Uterus (tissue), 4 donors: ENCODE data around the gene ARHGAP10. TPM values are rescaled to one million over a fixed set of nuclear protein-coding genes. Genes with fewer than 3 reads are reported as not detected.
"Not testable (repeated sequence)": the region's sequence is repeated elsewhere in the genome, so short reads cannot be mapped to it uniquely, and the experiment has no call there.

Experiments used
- DNase-seq, 2 donors: peaks; one replicate each; pipeline ENCODE4 v3.0.0-alpha.2; 2019 to 2020
- H3K27ac ChIP-seq, 2 donors: fragments of 200-600 bp; sonication (generic); 1 replicate in 1 of 2; 2 replicates in 1 of 2; pipeline ENCODE4 v1.5.1; 2016 to 2018
- H3K27me3 ChIP-seq, 2 donors: fragments of 200-600 bp; sonication (generic); one replicate each; pipeline ENCODE4 v1.5.1; 2018 to 2019; ENCODE audit warnings: control low read depth in 1 of 2
- H3K36me3 ChIP-seq, 2 donors: fragments of 200-600 bp; sonication (generic); one replicate each; pipeline ENCODE4 v1.5.1; 2019; ENCODE audit warnings: control low read depth in 1 of 2
- H3K4me1 ChIP-seq, 2 donors: fragments of 200-600 bp; sonication (generic); one replicate each; pipeline ENCODE4 v1.5.1; 2018 to 2019; ENCODE audit warnings: control low read depth in 1 of 2
- H3K4me3 ChIP-seq, 2 donors: fragments of 200-600 bp; sonication (generic); 1 replicate in 1 of 2; 2 replicates in 1 of 2; pipeline ENCODE4 v1.5.1; 2018 to 2019; ENCODE audit warnings: mild to moderate bottlenecking in 1 of 2
- H3K9me3 ChIP-seq, 2 donors: fragments of 200-600 bp; sonication (generic); one replicate each; pipeline ENCODE4 v1.5.1; 2019; ENCODE audit warnings: control low read depth in 1 of 2
- POLR2A ChIP-seq, 2 donors: fragments of 450-650 bp; IDR thresholded peaks; one replicate each; pipeline ENCODE4 v1.6.1; 2016; ENCODE audit warnings: antibody characterized with exemption in 2 of 2, mild to moderate bottlenecking in 1 of 2, moderate library complexity in 1 of 2
- intact Hi-C: fragments of 100-400 bp; cut with DNase I; formaldehyde crosslinking; loops from one replicate; pipeline ENCODE4 v1.15.1; 2023; ENCODE audit warnings: low total_unique reads
- total RNA-seq, 4 donors: library from RNA; depleted of rRNA in 3 of 4; stranded (reverse); fragments of >200 nt in 3 of 4; gene quantifications; one replicate each; pipeline versions ENCODE4 v1.1.0 to v1.2.4, GENCODE V29; 2014 to 2023
- TF ChIP-seq, protein P1 (sequence below), 4 experiments: fragments of 200-600 bp in 2 of 4; fragments of 450-650 bp in 2 of 4; sonication (generic) in 2 of 4; IDR thresholded peaks; one replicate each; pipeline ENCODE4 v1.5.1; 2016 to 2019; ENCODE audit warnings: antibody characterized with exemption in 4 of 4, mild to moderate bottlenecking in 2 of 4, moderate library complexity in 1 of 4
- donor health status: DM: yes; HTN: yes; CAD: no.

Gene ARHGAP10
- total RNA-seq, 4 donors from 2014 or later: 25.1 to 94.4 (median 54.4) TPM

DNA sequence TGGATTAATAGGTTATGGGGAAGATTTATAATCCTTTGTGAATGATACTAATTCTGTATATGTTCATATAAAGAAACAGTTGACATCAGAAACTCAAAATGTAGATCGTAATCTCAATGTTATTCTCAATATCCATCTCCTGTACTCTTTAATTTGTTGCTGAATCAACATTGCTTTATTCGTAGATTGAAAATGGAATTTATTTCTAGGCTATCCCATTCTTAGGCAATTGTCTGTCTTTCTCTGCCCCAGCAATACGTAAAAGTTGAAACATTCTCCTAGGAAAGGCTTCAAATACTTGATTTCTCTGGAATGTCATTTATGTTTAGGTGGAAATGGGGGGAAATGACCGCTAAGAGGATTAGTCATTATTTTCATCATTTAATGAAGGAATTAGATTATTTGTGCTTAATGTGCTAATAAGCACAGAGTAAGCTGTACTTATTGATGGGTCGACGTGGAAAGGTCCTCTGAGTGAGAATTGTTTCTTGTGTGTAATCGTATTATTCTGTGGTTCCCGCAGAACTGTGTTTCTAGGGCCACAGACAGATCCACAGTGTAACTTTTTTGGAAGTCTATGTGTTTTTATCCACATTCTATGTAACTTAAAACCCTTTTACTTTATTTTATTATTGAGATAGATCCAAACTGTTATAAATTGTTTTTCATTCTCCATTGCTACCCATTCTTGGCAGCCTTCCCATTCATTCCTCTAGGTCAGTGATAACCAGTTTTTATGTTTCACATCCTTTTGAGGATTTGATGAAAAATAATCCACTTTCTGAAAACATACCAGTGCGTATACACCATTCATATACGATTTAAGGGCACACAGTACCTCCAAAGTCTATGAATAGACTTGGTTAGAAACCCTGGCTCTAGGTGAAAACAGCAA lies 262.9 kb downstream of the ARHGAP10 start:
- Histone ChIP-seq H3K9me3 (no peaks in the 10 kb centered on the region), H3K4me1 (no peaks in the 10 kb centered on the region), H3K36me3 (no peaks in the 10 kb centered on the region), H3K27ac (no peak overlapping the region), H3K27me3 (no peaks in the 10 kb centered on the region), H3K4me3 (no peak overlapping the region)
- TF ChIP-seq POLR2A (IDR thresholded peaks at IDR 0.05): no peak
- TF ChIP-seq, protein P1, sequence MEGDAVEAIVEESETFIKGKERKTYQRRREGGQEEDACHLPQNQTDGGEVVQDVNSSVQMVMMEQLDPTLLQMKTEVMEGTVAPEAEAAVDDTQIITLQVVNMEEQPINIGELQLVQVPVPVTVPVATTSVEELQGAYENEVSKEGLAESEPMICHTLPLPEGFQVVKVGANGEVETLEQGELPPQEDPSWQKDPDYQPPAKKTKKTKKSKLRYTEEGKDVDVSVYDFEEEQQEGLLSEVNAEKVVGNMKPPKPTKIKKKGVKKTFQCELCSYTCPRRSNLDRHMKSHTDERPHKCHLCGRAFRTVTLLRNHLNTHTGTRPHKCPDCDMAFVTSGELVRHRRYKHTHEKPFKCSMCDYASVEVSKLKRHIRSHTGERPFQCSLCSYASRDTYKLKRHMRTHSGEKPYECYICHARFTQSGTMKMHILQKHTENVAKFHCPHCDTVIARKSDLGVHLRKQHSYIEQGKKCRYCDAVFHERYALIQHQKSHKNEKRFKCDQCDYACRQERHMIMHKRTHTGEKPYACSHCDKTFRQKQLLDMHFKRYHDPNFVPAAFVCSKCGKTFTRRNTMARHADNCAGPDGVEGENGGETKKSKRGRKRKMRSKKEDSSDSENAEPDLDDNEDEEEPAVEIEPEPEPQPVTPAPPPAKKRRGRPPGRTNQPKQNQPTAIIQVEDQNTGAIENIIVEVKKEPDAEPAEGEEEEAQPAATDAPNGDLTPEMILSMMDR (IDR thresholded peaks at IDR 0.05): no peak
- intact Hi-C loops: no loop called here
- no peak for DNase-seq

DNA sequence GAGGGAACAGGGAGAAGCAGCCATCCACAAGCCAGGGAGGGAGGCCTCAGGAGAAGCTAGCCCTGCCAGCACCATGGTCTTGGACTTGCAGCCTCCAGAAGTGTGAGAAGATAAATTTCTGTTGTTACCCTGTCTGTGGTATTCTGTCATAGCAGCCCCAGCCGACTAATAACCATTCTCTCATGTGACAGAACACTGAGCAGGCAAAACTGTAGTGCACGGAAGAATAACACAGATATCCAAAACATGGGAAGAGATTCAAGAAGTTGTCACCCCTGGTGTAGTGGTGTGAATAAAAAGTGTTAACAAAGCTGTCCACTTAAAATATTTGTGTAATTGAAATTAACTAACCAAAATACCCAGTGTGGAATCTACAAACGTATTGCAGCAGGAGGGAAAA lies 265.0 kb downstream of the ARHGAP10 start:
- Histone ChIP-seq H3K27ac (no peak overlapping the region), H3K9me3 (no peaks in the 10 kb centered on the region), H3K4me3 (no peak overlapping the region), H3K36me3 (no peaks in the 10 kb centered on the region), H3K4me1 (no peaks in the 10 kb centered on the region), H3K27me3 (no peaks in the 10 kb centered on the region)
- intact Hi-C loops: no loop called here
- DNase-seq: no peak
- TF ChIP-seq, protein P1 (IDR thresholded peaks at IDR 0.05): no peak
- TF ChIP-seq POLR2A (IDR thresholded peaks at IDR 0.05): no peak

DNA sequence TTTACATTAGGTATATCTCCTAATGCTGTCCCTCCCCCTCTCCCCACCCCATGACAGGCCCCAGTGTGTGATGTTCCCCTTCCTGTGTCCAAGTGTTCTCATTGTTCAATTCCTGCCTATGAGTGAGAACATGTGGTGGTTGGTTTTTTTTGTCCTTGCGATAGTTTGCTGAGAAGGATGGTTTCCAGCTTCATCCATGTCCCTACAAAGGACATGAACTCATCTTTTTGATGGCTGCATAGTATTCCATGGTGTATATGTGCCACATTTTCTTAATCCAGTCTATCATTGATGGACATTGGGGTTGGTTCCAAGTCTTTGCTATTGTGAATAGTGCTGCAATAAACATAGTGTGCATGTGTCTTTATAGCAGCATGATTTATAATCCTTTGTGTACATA lies 268.1 kb downstream of the ARHGAP10 start:
- intact Hi-C loops, H3K9me3 ChIP-seq, DNase-seq, H3K36me3 ChIP-seq, H3K27me3 ChIP-seq, H3K4me1 ChIP-seq, H3K4me3 ChIP-seq, H3K27ac ChIP-seq: not testable (repeated sequence)

DNA sequence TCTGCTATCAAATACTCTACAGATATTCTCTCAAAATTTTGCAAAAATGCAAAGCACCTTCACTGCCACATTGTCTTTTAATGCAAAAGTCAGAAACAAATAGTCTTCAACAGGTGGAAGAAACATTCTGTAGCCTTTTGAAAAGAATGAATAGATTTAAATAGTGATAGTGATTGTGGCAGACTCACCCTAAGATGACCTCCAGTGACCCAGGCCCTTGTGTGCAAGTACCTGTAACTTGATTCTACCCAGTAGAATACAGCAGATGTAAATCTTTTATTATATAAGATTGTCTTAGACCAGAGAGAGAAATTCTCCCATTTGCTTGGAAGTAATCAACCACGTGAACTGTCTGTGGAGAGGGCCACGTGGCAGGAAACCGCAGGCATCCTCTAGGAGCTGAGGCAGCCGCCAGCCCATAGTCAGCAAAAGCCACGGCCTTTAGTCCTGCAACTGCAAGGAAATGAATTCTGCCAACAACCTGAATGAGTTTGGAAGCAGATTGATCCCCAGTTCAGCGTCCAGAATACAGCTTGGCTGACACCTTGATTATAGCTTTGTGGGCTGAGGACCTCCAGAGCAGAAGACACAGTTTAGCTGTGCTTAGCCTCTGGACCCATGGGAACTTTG lies 272.5 kb downstream of the ARHGAP10 start:
- TF ChIP-seq, protein P1 (IDR thresholded peaks at IDR 0.05): no peak
- no peak for TF ChIP-seq POLR2A (IDR thresholded peaks at IDR 0.05)
- H3K4me1 ChIP-seq: no peaks in the 10 kb centered on the region
- DNase-seq: no peak
- no peak overlapping the region for H3K27ac ChIP-seq
- H3K9me3 ChIP-seq: no peaks in the 10 kb centered on the region
- H3K36me3 ChIP-seq: no peaks in the 10 kb centered on the region
- intact Hi-C loops: no loop called here
- no peak overlapping the region for H3K4me3 ChIP-seq
- no peaks in the 10 kb centered on the region for H3K27me3 ChIP-seq

DNA sequence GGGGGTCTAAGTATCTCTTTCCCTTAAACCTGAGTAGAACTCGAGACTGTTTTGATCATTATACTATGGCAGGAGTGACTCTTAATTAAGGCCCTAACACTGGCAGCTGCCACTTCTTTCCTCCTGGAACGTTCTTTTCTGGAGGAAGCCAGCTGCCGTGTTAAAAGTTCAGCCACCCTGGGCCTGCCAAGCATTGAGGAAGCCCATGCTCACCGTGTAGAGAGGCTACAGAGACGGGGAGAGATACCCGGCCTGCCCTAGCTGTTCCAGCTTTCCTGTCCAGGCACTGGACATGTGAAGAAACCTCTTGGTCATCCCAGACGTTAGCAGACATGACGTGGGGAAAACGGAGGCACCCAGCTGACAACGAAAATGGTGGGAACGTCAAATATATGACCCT lies 274.1 kb downstream of the ARHGAP10 start:
- no peak for DNase-seq
- intact Hi-C loops: no loop called here

More for the DNA sequence above, 274.1 kb downstream of the ARHGAP10 start:
- Histone ChIP-seq H3K4me3 (no peak overlapping the region), H3K27ac (no peak overlapping the region), H3K9me3 (no peaks in the 10 kb centered on the region), H3K36me3 (no peaks in the 10 kb centered on the region), H3K27me3 (no peaks in the 10 kb centered on the region), H3K4me1 (no peaks in the 10 kb centered on the region)
- TF ChIP-seq, protein P1 (IDR thresholded peaks at IDR 0.05): no peak
- no peak for TF ChIP-seq POLR2A (IDR thresholded peaks at IDR 0.05)
